HG02798 (cell line): Measurements from ENCODE around the gene PRR19.
"Not testable (repeated sequence)": the region's sequence is repeated elsewhere in the genome, so short reads cannot be mapped to it uniquely, and the experiment has no call there.

ENCODE experiments used
- ATAC-seq: cut with Tn5 transposase; IDR thresholded peaks from one replicate; pipeline ENCODE4 v1.9.1; 2021; ENCODE audit warnings: mild to moderate bottlenecking; ENCODE audit not compliant: unreplicated experiment, poor library complexity

The PRR19 gene, protein sequence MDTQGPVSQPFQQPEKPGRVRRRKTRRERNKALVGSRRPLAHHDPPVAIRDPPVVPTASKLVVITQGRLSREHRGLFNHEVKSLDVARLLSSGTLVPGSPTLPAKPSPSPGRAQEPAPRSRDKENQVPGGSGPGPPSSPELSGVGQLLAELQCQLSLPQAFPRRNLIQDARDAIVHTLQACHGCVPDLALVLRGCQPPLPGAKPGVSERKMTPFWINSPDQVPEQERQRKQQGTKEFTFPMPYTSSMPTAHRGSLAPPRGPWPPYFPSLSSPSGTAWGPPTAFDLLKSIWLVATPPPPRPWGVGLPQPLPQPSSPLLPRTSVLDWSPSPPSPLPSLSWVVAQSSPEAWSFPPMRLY

DNA sequence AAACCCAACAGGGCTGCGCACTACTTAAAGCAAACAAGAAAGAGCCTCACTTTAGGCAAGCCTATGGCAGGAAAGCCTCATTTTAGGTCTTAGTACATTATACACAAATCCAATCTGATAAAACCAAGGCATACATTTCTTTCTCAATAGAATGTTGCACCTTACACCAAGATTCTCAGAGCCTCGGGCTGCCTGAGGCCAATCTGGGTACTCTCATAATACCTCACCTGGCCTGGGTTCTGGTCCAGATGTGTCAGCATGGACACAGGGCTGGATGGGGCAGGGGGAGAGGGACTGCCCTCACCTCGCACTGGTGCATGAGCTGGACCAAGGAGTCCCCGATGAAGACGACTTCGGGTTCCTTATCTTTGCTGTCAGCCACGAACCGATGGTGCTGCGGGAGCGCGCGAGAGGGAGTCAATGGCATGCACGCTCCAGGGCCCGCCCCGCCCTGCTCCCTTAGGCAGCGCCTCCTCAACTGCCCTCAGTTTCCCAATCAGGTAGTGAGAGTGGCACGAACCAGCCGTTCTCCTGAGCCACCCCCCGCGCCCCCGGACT, at the start of gene PRR19:
TSS of gene PRR19 (plus strand) at position 487 of the 558 bp plus-strand sequence. CDS start 7,453 bp downstream, outside the sequence.
- ATAC-seq, result no peak

DNA sequence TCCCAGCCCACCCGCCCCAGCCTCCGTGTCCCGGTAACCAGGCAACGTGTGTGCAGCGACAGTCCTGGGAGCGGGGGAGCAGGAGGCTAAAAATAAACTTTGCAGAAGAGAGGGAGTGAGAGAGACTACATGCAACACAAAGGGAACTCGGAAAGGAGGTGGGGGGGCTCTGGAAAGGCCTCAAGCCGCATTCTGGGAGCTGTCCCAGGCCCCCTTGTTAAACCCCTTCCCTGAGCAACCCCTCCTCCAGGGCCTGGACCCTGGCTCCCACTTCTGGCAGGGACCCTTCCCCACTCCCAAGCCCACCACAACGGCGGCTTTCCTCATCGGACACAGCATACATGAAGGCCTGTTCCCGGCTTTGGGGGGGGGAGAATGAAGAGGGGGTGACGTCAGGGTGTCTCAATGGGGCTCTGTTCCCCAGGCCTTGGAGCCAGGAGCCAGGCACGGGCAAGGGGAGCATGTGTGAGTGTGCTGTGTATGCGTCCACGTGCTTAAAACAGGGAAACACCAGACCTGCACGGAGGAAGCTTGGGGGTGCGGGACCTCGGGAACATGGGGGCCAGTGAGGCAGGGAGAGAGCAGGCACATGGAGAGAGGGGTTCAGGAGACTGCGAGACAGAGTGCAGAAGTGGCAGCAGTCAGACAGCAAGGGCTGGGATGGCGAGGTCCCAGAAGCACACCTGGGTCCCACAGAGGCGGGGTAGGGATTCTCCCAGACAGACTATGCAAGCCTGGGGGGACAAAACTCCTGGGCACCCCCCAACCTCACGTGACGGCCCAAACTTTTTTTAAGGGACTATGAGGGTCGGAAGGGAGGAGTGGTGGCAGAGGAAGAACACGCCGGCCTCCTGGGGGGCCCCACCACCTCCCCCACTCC, 49.3 kb upstream of the PRR19 start:
- ATAC-seq, result no peak

DNA sequence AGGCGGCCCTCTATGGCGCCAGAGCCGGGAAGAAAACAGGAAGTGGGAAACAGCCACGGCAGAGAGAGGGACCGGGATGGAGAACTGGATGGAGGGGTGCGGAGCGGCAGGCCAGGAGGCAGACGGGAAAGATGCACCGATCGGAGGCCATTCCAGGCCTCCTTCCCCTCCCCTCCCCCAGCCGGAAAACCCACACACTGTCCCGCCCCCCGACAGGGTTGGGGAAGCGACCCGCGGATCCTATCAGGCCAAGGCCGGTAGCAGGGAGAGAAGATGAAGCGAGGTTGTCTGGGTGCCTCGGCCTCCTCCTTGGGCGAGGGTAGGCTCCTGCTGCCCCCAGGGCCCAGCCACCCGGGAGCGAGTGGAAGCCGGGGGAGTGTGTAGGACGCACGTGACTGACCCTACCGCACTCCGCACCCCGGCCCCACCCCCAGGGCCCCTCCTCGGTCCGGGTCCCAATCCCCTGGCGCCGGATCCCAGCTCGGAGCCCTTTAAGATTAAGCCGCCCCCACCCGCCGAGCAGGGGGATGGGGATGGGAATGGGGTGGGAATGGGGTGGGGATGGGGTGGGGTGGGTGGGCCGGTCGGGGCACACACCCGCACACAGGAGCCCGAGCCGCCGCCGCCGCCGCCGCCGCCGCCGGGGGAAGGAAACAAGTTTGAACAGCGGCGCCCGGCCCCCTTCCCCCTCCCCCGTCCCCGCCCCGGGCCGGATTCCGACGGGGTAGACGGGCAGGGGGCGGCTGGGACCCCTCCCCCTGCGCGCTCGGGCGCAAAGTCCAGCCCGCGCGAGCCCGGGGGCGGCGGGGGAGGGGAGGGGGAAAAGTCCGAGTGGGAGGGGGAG, 48.5 kb upstream of the PRR19 start:
- peak; percentile 11 for ATAC-seq

DNA sequence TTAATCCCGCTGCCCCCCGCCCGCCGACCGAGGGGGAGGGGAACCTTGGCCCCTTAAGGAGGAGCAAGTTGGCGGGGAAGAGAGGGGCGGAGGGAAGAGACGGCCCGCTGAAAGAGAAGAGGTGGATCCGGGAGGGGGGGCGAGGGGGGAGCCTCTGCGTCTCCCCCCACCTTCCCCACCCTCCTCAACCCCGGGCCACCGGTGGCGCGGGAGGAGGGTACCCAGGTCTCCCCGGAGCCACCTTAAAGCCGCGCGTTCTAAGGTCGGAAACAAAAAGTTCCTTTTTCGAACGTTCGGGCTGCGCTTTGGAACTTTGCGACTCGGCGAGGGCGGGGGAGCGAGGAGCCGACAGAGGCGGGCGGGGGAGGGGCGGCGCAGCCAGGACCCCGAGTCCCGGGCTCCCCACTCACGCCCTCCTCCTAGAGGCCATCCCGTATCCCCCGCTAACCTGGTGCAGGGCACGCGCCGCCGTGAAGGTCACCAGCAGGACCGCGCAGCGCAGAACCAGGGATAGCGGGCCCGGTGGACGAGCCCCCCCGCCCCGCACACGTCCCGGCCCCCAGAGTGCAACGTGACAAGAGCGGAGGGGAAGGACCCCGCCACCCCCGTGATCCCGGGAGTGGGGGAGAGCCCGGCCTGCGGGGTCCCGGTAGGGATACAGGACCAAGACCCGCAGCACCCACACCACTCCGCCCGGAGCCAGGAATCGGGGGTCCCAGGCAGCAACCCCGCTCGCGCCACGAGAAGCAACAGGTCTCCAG, 47.7 kb upstream of the PRR19 start:
- ATAC-seq, result peak; percentile 34

DNA sequence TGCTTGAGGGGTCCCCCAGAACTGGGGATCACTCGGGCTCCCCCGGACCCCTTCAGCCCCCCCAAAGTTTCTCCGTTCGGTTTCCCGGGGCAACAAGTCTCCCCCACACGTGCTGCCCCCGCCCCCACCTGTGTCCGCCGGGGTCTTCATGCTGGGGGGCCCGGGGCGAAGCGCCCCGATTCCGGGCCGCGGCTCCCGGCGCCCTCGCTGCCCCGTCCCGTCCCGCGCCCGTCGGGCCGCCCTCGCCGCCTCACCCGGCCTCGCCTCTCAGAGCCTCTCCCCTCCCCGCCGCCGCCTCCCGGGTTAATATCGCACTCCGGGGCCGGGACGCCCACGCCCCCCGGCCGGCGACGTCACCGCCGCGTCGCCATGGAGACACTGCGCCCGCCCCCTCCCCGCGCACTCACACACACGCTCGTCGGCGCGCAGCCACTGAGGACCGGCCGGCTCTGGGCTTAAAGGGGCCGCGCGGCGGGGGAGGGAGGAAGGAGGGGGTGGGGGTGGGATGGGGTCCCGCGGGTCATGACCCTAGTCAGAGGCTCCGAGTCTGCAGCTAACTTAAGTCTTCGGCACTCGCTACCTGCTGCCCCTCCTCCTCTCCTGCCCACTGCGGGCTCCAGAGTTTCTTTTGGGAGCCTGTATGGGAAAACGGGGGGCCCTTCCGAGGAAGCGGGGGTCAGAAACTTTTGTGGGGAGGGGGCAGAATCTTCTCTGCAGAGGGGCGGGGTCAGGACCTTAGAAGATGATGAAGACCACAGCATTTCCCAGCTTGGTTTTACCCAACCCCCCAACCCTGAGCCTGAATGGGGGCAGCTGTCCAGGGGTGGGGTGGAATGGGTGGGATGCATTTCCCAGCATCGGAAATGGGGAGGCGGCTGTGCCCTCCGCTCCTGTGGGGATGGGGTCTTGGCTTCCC, 46.8 kb upstream of the PRR19 start, which contains the start of gene ERF:
TSS of gene ERF (minus strand) at position 279 of the 916 bp plus-strand sequence. CDS start at position 150, 129 bp downstream.
- ATAC-seq, result peak; percentile 78

DNA sequence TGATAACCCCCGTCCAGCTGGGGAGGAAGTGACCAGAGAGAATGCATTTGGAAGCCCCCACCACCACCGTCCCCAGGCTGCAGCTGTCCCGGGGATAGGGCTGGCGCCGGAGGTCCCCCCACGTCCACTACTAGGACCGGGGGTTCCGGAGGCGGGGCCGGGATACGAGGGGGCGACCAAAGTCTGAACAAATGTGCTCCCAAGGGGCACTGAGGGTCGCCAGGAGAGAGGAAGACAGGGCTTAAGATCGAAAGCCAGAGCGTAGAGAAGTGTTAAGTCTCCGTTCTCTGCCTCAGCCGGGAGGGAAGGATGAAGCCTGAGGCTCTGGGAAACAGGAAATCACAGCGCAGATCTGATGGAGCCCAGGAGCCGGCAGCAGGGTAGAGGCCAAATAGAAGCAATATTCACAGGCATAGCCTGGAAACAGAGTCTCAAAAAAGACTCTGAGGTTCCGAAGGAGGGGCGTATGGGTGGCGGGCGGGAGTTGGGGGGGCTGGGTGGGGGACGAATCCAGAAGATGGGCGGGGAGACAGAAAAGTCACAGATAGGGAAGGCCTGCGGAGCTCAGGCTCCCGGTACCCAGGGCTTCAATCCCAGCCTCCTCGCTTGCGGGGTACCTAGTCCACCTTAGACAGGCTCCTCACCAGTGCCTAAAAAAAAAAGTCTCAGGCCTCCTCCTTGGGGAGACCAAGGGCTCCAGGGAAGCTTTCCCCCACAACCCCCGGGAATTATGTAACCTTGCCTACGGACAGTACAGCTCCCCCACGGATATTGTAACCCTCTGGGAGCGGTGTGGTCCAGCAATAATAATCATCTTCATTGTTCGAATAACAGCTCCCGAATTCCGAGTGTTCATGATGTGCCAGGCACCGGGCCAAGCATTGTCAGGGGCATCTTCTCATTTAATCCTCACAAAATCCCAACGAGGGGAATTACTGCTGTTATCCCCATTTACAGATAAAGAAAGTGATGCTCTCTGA, 45.9 kb upstream of the PRR19 start:
- ATAC-seq, result no peak

DNA sequence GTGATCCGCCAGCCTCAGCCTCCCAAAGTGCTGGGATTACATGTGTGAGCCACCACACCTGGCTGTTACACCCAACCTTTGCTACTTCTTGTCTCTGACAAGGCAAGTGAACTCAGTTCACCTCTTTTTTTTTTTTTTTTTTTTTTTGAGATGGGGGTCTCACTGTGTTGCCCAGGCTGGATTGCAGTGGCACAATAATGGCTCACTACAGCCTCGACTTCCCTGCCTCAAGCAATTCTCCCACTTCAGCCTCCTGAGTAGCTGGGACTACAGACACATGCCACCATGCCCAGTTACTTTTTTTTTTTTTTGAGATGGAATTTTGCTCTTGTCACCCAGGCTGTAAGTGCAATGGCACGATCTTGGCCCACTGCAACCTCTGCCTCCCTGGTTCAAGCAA, 44.1 kb upstream of the PRR19 start:
- ATAC-seq, result not testable (repeated sequence)

DNA sequence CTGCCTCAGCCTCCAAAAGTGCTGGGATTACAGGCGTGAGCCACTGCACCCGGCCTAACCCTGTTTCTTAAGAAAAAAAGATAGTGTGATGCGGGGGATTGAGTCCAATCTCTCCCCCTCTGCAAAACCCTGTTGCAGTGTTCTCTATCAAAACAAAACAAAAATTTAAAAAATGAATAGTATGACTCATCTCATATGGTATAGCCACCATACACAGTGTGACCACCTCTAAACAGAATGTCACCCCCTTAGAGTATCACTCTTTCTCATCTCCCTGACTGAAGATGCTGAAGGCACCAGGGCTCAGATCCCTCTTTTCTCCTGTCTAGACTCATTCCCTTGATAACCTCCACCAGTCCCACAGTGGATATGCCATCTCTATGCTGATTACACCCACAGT, 40.2 kb upstream of the PRR19 start:
- no peak for ATAC-seq

DNA sequence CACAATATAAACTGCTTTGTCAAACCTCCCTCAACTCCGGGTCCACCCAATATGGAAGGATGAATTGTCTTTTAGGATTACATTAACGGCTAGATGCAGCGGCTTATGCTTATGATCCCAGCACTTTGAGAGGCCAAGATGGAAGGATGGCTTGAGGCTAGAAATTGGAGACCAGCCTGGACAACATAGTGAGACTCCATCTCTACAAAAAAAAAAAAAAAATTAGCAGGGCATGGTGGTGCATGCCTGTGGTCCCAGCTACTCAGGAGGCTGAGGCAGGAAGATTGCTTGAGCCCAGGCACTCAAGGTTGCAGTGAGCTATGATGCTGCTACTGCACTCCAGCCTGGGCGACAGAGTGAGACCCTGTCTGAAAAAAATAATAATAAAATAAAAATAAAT, 35.8 kb upstream of the PRR19 start:
- ATAC-seq, result not testable (repeated sequence)

DNA sequence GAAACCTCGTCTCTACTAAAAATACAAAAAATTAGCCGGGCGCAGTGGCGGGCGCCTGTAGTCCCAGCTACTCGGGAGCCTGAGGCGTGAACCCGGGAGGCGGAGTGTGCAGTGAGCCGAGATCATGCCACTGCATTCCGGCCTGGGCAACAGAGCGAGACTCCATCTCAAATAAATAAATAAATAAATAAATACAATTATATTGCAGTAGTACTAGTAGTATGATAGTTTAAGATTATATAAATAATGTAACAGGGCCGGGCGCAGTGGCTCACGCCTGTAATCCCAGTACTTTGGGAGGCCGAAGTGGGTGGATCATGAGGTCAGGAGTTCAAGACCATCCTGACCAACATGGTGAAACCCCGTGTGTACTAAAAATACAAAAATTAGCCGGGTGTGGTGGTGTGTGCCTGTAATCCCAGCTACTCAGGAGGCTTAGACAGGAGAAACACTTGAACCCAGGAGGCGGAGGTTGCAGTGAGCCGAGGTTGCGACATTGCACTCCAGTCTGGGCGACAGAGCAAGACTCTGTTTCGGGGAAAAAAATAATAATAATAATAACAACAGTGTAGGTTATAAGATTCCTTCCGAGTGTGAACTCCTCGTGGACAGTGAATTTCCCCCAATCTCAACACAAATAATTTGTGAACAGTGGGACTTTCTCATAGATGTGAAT, 34.9 kb upstream of the PRR19 start:
- ATAC-seq, result not testable (repeated sequence)

DNA sequence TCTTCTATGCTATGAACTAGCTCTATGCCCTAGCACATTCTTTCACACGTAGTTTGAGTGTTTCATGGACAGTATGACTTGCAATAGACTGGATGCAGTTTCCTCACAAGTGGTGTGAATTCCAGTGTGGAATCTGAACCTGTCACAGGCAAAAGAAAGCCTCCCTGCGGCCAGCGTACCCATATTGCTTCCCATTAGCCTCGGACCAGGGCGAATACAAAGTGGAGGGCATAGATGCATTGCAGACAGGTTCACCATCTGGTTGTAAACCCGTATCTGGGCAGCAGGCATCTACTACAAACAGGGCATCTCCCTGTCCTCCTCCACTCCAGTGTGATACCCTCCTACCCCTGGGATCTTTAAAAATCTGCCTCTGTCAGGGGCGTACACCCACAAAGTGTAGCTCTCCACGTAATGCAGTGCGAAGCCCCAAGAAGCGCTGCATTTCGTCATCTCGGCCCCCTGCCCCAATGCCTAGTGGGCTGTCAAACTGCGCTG, 34.2 kb upstream of the PRR19 start:
- ATAC-seq, result no peak

DNA sequence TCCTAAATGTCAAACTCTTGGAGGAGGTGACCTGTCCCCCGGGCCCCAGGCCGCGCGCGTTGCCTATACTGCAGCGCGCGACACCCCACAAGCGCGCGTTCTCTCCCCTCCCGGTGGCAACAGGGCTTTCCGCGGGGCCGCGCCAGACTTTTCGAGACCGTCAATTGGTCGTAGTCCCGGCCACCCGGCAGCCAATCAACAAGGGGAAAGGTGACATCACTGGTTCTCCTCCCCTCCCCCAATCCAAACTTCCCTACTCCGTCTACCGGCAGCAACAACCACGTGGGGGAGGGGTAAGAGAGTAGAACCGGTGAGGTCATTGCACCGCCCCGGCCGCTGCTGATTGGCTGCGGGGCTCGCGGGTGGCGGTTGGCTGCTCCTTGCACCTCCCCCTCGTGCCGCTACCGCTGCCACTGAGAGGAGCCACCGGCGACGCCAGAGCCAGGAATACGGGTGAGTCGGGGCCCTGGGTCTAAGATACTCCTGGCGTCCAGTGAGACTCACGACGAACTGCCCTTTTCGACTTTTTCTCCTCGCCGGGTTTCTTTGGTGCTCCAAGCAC, 33.7 kb upstream of the PRR19 start:
- peak; percentile 65 for ATAC-seq

DNA sequence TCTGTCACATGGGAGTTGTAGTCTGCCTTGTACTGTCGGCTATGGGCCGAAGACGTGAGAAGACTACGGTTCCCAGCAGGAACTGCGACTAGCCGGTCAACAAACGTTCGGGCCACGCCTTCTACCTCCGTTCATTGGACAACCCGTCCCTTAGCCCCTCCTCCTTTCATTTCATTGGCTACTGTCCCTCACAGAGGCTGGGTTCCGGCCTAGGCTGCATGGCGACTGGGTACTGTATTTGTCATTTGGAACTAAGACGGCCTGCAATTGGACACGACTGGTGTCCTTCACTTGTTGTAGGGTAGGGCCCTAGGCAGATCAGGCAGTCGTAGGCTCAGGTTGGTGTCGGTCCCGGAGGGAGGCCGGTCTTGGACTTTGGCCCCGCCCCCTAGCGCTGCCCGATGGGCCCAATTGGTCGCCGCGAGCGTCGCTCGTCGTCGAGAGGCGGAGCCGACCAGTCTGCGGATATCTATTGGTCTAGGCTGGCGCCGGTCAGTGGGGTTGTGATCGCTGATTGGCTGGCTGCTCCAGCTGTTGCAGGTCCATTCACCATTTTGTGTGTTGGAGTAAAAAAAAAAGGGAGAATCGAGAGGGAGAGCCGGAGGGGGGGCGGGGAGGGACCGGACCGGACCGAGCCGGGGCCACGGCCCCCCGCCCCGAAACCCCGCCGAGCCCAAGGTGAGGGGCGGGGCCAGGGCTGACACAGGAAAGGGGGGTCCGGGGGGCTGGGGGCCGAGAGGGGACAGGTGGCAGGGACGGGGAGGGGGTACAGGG, 33.0 kb upstream of the PRR19 start, which contains the start of gene CIC:
TSS of gene CIC (plus strand) at position 549 of the 774 bp plus-strand sequence. CDS start 2,532 bp downstream, outside the sequence.
- peak; percentile 76 for ATAC-seq

DNA sequence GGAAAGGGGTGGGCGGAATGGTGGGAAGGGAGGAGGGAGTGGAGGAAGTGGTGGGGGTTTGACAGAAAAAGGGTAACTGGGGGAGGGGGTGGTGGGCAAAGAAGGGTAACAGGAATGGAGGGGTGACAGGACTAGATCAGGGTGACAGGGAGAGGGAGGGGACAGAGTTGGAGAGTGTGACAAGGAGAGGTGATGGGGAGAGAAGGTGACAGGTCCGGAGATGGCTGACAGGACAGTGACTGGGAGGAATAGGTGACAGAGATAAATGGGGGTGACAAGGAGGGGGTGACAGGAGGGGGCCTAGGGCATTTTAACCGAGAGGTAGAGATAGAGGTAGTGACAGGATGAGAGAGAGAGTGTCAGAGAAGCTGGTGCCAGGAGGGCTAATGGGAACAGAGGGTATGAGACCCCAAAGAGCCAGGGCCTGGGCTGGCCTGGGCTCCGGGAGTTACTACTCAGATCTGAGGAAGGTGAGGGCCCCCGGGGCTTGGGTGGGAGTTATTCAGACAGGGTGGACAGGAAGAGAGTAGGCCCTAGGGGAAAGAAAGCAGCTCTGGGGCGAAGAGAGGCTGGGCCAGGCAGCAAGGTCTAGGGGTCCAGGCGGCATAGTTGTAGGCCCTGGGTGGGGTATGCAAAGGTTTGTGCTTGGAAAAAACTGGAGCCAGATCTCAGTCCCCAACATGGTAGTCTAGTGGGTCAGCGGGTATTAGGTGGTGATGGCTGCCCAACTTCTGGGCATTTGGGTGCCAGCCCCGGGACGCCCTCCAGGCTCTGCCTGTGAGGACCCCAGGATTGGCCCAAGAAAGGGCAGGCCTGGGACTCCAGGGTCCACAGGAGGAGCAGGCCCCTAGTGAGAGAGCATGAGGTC, 32.2 kb upstream of the PRR19 start:
- no peak for ATAC-seq
